Measurements from ENCODE around the gene PRLH. TPM values are rescaled to one million over a fixed set of nuclear protein-coding genes. Genes with fewer than 3 reads are reported as not detected.

The PRLH gene
- total RNA-seq, 1 donor from 2014 or later = not detected

GRCh38 chr2:237614151-237614720 is 47.9 kb downstream of the PRLH start:
- Mint-ChIP-seq H3K9me3 (ENCODE audit: low read depth) (no peaks in the 10 kb centered on the region), H3K4me3 (ENCODE audit: low read depth) (no peak overlapping the region), H3K4me1 (ENCODE audit: low read depth) (peaks cover 22% of the 10 kb centered on the region), H3K27me3 (peaks cover 27% of the 10 kb centered on the region), H3K36me3 (ENCODE audit: insufficient read depth) (no peaks in the 10 kb centered on the region), H3K27ac (peak overlapping the region; percentile 85)
- TF ChIP-seq CTCF (IDR thresholded peaks at IDR 0.05; ENCODE audit: unreplicated experiment) = peak; percentile 37
- no peak for DNase-seq (ENCODE audit: low spot score, unreplicated experiment)

- no peaks in the 10 kb centered on the region for H3K36me3 Mint-ChIP-seq (ENCODE audit: insufficient read depth)
- H3K9me3 Mint-ChIP-seq (ENCODE audit: low read depth) = peaks cover 2% of the 10 kb centered on the region
- H3K4me3 Mint-ChIP-seq (ENCODE audit: low read depth) = no peak overlapping the region
- peaks cover 22% of the 10 kb centered on the region for H3K4me1 Mint-ChIP-seq (ENCODE audit: low read depth)
- DNase-seq (ENCODE audit: low spot score, unreplicated experiment) = no peak
- H3K27ac Mint-ChIP-seq = no peak overlapping the region
- peaks cover 15% of the 10 kb centered on the region for H3K27me3 Mint-ChIP-seq
- no peak for TF ChIP-seq CTCF (IDR thresholded peaks at IDR 0.05; ENCODE audit: unreplicated experiment)
Measured at GRCh38 chr2:237615631-237616249, 49.4 kb downstream of the PRLH start.

- Mint-ChIP-seq H3K4me1 (ENCODE audit: low read depth) (peaks cover 22% of the 10 kb centered on the region), H3K4me3 (ENCODE audit: low read depth) (no peak overlapping the region), H3K27ac (no peak overlapping the region), H3K27me3 (peaks cover 15% of the 10 kb centered on the region), H3K36me3 (ENCODE audit: insufficient read depth) (no peaks in the 10 kb centered on the region), H3K9me3 (ENCODE audit: low read depth) (peaks cover 2% of the 10 kb centered on the region)
- no peak for DNase-seq (ENCODE audit: low spot score, unreplicated experiment)
- TF ChIP-seq CTCF (IDR thresholded peaks at IDR 0.05; ENCODE audit: unreplicated experiment) = no peak
Measured at GRCh38 chr2:237616373-237616733, 50.0 kb downstream of the PRLH start.

Other genes with a start within 250 kb of the PRLH start
- gene COL6A3, start 152.4 kb upstream of the PRLH start, total RNA-seq = 0.82 and 1.0 TPM in 2 replicates
- 1.2 and 1.6 TPM in 2 replicates for gene MLPH, start 79.3 kb upstream of the PRLH start, total RNA-seq
- gene RAB17, start 24.2 kb downstream of the PRLH start, total RNA-seq = 49.9 and 52.0 TPM in 2 replicates
- 68.6 and 71.4 TPM in 2 replicates for gene LRRFIP1, start 61.0 kb downstream of the PRLH start, total RNA-seq
- 0.78 and 0.81 TPM in 2 replicates for gene RBM44, start 232.2 kb downstream of the PRLH start, total RNA-seq